HG03039 (cell line): ENCODE results near the gene AFAP1.

Experiments used
- ATAC-seq: cut with Tn5 transposase; IDR thresholded peaks from one replicate; pipeline ENCODE4 v1.9.1; 2021; ENCODE audit warnings: mild to moderate bottlenecking, moderate library complexity; ENCODE audit not compliant: unreplicated experiment

The AFAP1 gene

DNA sequence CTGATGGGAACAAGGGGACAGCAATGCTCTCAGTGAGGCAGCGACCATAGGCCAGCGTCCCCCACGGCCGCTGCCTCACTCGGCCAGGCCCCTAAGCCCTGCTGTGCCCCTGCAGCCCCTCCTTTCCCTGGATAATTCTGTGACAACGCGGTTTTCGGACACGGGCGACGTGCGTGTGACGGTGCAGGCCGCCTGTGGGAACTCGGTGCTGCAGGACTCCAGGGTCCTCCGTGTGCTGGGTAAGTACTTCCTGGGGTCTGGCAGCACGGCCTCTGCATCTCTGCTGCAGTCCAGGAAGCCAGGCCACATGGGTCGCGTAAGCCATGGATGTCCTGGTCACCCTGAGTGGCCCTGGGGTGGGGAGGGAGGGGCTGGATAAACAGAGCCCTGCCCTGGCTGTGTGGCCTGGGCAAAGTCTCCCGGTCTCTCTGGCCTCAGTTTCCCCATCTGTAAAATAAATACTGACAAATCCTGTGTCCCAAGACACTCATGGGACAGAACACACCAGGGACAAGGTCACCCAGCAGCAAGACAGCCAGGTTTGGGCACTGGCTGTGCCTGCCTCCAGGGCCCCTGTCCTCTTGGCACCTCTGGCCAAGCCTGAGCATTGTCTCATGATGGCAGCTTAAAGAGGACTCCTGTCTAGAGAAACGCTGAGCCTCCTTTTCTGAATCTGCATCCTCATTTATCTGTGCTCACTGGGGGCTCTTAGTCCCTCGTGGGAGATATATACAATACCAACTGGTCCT, 212.8 kb downstream of the AFAP1 start:
- ATAC-seq = no peak

DNA sequence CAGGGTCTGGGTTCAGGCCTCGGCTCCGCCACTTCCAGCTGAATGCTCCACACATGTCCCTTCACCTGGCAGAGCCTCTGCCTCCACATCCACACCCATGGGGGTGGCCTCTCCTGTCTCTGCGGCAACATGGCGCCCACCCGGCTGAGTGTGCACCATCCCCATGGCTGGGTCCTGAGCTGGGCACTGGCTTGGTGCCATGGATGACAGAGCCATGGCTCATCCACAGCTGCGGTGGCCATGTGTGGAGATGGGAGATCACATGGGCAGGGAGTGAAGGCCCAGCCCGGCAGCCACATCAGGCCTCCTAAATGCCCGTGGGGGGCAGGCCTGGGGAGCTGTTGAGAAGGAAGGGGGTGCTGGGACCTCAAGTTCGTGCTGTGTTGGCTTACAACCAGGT, 213.7 kb downstream of the AFAP1 start:
- ATAC-seq = no peak

DNA sequence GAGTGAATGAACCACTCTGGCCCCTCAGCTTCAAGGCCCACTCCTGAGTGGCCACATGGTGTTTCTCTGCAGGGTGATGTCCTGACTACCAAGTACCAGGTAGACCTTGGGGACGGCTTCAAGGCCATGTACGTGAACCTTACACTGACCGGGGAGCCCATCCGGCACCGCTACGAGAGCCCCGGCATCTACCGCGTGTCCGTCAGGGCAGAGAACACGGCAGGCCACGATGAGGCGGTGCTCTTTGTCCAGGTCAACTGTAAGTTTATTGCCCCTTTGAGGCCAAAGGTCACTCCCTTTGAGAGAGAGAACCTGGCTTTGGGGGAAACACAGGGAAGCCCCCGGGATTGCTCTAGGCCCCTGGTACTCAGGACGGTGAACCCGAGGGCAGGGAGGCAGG, 216.0 kb downstream of the AFAP1 start:
- no peak for ATAC-seq

DNA sequence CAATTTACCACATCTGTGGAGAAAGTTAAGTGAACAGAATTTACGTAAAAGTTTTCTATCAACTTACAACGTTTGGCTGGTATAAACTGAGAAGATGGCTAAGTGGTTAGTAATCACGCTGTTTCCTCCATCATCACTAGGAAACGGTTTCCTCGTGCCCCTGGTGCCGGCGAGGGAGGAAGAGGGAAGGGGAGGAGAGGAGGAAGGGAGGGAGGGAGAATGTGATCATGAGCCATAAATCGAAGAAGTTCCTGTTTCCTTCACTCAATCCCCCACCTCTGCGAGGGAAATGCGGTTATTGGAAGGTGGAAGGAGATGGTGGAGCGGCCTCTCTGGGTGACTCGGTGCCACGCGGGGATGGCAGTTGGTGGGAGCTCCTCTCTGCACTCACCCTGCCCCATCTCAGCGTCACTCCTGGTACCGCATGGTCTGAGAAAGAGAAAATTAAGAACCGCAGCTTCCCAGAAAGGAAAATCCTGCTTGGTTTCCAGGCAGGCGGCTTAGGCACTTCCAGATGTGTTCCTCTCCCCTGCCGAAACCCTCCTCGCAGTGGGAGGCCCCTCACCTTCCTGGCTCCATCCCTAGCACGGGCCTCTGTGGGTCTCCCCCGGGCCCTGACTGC, 216.8 kb downstream of the AFAP1 start:
- no peak for ATAC-seq

DNA sequence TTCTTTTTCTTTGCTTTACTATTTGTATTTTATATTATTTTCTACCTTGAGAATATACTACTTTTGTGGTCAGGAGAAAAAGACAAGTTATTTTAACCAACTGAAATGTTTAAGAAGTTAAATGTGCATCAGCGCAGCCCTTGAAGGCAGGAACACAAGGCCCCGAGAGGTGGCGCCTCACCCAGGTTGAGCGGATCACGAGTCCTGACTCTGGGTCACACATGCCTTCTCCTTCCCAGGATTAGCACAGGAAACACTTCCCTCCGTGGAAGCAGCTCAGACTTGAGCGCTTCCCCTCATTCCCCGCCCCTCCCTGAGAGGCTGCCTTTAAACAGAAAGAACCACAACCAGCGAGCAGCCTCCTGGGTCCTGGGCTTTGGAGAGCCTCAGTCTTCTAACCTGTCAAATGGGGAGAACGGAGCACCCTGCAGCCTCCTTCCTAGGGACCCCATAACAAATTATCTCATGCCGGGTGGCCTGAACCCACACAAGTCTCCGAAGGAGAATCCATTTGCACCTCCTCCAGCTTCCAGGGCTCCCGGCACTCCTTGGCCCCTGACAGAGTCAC, 217.6 kb downstream of the AFAP1 start:
- no peak for ATAC-seq

DNA sequence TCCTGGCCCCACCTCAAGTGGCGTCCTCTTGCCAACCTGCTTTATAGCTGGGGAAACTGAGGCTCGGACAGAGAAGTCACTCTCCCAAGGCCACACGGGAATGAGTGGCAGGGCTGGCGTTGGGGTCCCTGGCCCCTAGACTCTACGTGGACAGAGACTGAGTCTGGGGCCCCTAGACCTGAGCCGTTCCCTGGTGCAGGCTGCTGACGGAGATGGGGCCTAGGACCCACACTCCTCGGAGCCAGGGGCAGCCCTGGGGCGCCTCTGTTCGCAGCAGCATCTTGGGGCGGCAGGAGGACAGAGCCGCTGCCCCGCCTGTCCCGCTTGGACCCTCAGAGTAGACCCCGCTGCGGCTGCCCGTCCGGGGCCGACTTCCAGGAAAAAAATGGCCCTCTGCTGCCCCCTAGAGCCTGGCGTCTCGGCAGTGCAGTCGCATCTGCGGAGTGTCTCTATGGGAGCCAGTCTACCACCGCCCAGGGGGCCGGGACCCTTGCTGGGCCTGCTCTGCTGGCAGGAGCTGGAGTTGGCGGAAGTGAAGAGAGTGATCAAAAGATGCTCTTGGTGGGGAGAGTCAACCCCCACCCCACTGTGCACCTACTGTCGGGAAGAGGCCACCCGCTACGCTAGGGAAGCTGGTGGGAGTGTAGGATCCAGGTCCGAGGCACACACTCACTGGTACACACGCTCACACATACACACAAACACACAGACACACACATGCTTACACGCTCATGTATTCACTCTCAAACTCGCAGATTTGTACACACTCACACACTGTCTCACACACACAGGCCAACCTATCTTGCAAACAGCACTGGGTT, 220.1 kb downstream of the AFAP1 start:
- no peak for ATAC-seq

DNA sequence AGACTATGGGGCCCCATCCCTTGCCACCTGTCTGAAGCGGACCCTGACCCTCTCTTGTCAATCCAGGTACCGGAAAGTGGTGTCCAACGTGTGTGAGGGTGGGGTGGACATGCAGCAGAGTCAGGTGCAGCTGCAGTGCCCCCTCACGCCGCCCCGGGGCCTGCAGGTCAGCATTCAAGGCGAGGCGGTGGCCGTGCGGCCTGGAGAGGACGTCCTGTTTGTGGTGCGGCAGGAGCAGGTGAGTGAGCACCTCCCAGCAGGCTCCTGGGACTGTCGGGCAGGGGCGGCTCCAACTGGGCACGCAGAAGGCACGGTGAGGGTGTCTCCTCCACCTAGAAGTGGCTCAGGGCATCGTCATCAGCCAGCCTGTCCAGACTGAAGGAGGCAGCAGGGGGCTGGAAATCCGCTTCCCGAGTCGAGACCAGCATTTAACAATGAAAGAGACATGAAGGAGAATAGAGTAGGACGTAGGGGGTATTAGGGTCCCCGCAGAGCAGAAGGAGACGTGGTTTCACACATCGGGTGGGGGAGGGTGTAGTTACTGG, 221.6 kb downstream of the AFAP1 start:
- no peak for ATAC-seq

DNA sequence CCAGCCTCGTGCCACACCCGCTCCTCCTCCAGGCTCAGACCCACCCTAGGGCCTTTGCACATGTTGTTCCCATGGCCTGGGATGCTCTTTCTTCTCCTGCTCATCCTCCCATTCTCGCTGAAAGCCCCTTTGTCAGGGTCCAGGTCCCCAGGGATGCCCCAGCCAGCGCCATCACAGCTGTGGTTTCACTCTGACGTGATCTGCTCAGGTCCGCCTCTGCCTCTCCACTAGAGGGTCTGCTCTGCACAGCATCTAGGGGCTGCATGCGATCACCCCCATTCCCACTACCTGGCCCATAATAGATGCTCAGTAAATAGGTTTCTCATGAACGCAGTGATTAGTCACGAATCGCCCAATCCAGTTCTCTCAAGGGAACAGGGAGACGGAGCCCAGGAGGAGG, 222.5 kb downstream of the AFAP1 start:
- ATAC-seq = no peak

DNA sequence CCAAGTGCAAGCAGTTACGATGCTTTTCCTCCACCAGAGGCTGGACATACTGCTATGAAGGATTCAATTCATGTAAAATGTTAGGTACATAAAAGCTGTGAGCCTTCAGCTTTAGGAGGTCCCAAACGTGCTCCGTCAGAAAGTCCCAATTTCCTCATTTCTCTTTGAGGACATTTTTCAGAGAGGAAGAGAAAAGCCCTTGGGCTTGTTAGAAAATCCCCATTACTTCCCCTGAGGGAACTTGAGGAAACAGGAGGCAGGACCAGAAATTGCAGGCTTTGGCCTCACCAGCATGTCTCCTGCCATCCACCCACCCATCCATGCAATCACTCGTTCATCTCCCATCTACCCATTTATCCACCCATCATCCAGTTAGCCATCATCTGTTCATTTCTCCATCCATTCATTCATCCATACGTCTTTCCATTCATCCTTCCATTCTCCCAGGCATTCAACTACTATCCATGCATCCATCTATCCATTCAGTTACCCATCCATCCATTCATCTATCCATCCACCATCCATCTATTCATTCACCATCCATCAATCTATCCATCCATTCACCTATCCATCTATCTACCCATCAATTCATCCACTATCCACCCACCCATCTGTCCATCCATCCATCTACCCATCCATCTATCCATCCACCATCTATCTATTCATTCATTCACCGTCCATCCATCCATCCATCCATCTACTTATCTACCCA, 223.5 kb downstream of the AFAP1 start:
- no peak for ATAC-seq

DNA sequence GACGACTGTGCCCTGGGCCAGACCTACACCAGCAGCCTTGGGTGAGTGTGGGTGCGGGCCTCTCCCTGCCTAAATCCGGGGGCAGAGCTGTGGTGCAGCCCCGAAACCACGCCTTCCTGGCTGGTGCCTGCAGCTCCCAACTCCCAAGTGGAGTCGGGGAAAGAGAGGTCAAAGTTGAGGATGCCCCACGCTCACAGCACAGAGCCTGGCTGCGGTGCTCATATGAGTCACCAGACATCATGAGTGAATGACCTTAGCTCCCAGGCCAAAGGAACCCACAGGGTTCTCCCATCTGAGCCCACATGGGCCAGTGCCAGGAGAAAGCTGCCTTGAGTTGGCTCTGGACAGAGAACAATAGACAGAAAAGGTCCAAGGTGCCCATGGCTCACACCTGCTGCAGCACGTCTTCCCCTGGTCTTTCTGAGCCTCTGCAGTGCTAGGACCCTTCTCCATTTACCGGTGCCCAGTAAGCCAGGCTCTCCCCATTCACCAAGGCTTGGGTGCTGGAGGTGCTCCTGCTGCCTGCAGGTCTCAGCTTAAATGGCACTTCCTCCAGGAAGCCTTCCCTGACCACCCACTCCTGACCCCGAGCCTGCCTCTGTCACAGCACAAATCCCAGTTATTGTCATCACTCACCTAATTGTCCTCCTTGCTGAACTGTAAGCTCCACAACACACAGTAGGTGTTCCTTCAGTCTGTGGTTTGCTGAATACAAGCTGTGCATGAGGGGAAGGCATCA, 224.2 kb downstream of the AFAP1 start:
- no peak for ATAC-seq

DNA sequence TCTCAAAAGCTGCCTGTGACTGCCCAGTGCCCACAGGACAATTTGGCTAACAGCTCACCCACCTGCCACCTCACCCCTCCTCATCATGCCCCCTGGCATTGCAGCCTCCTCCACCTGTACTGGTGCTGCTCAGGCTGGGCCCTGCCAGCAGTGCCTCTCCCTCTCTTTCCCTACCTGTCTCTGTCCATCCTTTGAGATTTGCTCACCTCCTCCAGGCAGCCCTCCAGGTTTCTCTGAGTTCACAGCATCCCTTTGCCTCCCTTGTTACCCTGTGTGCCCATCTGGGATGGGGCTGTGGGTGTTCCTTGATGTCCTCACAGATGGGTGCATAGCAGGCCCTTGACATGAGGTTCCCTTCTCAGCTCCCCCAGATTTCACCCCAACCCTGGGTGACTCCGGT, 224.9 kb downstream of the AFAP1 start:
- no peak for ATAC-seq

DNA sequence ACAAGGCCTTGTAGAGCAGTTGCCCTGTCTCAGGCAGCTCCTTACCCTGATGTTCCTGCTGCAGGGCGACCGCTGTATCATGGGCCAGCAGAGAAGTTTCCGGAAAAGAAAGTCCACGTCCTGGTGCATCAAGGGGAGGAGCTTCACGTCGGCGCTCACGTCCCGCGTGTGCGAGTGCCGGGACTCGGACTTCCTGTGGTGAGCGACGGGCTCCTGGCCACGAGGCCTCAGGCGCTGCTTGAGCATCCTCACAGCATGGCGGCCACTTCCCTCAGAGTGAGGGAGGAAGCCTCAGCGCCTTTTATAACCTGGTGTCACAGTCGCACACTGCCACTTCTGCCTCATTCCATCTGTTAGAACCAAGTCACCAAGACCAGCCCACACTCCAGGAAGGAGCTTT, 225.5 kb downstream of the AFAP1 start:
- ATAC-seq = no peak

DNA sequence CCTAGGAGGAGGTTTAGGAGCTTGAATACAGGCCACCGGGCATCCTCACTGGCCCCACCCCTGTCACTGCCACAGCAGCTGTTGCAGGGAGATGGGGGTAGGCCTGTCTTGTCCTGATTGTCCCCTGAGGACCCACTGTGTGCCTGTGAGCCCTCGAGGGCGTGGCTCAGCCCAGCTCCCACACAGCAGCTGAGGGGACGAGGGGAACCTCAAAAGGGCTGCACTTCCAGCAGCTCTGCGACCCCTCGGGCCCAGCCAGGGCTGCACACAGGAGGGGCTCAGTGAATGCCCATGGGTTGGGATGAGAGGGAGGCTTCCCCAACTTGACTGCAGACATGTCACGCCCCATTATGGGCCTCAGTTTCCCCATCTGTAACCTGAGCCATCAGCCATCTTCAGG, 225.9 kb downstream of the AFAP1 start:
- ATAC-seq = no peak

DNA sequence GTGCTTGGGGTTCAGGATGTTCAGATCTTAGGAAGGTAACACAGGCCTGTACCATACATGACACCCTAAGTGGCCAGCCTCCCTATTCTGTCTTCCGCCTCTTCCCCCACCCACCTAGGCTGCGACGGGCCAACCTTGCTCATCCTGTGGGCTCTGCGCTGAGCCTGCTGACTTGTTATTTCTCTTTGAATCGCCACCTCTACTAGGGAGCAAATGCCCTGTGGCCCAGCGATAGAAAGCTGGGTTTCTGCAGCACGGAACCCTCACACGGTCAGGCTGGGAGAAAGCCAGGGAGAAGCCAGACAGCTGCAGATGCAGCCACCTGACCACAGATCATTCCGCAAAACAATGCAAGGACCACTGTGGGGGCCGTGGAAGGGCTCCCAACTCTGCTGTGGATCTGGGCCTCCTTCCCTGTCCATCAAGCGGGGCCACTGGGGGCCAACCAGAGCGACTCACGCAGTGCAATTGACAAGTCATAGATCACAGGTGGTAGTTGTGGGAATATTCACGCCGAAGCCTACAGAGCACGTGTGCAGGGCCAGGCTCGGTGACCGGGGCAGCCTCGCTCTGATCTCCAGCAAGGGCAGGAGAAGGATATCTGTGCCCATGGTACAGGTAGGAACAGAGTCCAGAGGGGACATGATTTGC, 227.5 kb downstream of the AFAP1 start:
- no peak for ATAC-seq

DNA sequence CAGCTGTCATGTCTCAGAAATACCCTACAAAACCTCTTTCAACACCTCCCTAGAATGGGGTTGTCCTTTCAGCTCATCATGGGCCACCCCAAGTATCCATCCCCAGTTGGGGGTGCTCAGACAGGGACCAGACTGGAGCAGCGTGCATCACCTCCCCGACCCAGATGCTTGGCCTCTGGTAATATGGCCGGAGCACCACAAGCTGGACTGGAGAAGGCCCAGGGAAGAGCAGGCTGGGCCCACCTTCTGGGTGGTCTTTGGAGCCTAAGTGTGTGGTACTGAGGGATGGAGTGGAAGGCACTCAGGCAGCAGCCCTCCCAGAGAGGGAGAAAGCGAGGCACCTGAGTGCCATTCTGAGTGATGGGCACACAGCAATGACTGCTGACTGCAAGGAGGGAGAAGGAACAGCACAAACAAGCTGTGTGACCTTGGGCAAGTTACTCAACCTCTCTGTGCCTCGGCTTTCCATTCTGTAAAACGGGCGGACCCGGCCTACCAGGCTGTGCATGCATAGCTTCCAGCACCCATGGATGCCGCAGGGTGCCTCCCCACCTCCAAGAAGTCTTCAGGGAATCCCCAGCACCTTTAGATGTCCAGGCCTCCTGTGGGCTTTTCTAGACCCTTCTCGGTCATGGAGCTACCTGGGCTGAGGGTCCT, 228.2 kb downstream of the AFAP1 start:
- ATAC-seq = no peak

DNA sequence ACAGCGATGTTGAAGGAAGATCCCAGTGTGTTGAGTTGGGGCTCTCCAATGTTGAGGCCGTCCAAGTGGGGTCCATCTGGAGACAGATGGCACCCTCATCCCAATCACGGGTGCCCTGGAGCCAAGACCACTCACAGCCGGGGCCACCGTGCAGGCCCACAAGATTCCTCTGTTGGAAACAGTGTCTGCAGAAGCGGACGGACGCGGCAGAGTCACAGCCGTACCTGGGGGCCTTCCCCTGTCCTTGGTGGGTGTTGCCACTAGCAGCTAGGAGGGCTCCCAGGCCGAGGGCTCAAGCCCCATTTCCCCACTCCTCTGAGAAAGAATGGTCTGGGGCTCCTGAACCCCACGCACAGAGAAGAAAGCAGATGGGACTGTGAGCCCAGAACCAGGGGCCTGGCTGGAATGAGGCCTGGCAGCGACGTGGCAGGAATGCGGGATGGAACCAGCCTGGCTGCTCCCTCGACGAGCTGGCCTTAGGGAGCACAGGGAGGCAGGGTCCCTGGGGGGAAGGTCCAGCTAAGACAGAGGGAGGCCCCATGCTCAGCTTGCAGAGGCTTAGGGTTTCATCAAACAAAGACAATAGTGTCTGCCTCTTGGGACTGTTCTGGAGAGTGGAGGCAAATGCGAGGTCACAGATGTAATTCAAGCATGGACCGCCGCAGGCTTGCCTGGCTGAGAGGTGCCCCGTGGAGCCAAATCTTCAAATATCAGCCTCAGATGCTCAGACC, 228.9 kb downstream of the AFAP1 start:
- no peak for ATAC-seq

DNA sequence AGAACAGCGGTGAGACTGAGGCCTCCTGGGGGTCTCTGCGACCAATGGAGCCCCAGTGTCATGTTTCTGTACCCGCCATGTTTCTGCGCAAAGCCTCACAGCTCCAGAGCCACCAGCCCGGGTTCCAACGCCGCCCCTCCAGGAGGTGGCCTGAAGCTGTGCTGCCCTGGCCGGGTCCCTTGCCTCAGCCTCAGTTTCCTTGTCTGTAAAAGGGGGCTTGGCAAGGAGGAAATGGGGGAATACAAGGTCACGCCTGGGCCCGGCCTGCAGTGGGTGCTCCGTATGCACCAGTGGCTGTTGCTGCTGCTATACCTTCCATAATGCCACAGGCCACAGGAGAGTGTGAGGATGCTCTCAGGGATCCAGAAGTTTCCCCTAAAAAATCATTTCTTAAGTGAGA, 229.5 kb downstream of the AFAP1 start:
- no peak for ATAC-seq

DNA sequence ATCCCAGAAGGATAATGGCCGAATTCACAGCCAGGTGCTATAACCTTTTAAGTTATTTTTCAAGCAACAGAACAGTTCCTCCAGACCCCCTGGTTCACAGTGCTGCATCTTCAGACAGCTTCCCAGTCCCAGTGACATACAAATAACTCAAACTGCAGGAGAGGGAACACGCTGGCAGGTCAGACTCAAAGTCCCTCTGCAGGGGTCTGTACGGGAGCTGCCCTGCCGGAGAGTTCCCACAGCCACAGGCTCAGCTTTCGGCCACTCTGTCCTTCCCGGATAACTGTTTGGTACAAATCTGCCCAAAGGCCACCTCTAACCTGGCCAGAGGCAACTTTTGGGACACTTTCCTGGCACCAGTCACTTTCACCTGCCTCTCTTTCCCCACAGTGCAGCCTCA, 230.2 kb downstream of the AFAP1 start:
- ATAC-seq = no peak
